ENCODE results near the gene CLTA.

DNA sequence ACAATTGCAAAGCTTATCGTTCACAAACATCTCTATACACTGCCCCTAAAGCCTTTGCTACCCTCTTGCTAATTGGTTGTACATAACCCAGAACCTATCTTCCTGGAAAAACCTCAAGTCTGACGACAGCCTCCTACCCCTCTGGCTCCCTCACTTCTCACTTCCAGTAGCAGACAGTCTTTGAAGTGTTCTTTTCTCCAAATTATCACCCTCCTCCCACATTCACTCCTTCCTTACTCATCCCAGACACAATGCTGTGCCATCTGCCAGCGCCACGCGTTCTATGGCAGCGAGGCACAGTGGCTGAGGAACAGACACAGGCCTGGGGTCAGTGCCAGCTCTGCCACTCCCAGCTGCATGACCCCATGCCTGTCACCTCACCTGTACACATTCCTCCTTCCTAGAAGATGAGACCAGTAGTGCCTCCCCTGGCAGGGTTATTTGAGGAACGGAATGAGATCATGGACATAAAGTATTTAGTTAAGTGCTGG lies 27.7 kb downstream of the CLTA start:
- TF ChIP-seq, protein P1, sequence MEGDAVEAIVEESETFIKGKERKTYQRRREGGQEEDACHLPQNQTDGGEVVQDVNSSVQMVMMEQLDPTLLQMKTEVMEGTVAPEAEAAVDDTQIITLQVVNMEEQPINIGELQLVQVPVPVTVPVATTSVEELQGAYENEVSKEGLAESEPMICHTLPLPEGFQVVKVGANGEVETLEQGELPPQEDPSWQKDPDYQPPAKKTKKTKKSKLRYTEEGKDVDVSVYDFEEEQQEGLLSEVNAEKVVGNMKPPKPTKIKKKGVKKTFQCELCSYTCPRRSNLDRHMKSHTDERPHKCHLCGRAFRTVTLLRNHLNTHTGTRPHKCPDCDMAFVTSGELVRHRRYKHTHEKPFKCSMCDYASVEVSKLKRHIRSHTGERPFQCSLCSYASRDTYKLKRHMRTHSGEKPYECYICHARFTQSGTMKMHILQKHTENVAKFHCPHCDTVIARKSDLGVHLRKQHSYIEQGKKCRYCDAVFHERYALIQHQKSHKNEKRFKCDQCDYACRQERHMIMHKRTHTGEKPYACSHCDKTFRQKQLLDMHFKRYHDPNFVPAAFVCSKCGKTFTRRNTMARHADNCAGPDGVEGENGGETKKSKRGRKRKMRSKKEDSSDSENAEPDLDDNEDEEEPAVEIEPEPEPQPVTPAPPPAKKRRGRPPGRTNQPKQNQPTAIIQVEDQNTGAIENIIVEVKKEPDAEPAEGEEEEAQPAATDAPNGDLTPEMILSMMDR (IDR thresholded peaks at IDR 0.05), result no peak
- TF ChIP-seq EZH2 (IDR thresholded peaks at IDR 0.05; ENCODE audit: borderline replicate concordance, insufficient read depth, low read depth, low read length, poor library complexity, severe bottlenecking), result no peak

All from B cell (primary cell).